Subcutaneous adipose tissue (tissue), 4 donors: ENCODE data around the gene RBSN. TPM values are rescaled to one million over a fixed set of nuclear protein-coding genes. Genes with fewer than 3 reads are reported as not detected.

Experiments
- total RNA-seq, 4 donors: library from RNA; depleted of rRNA; stranded (reverse); fragments of >200 nt; gene quantifications; one replicate each; pipeline ENCODE4 v1.1.0, GENCODE V29; 2016
- TF ChIP-seq, protein P1 (sequence below): fragments of 450-650 bp; IDR thresholded peaks from one replicate; pipeline ENCODE4 v1.5.1; 2016; ENCODE audit warnings: low read depth, mild to moderate bottlenecking, control low read depth, antibody characterized with exemption, moderate library complexity

Gene RBSN
- total RNA-seq, 4 donors from 2014 or later: 18.7 to 28.0 (median 26.2) TPM

DNA sequence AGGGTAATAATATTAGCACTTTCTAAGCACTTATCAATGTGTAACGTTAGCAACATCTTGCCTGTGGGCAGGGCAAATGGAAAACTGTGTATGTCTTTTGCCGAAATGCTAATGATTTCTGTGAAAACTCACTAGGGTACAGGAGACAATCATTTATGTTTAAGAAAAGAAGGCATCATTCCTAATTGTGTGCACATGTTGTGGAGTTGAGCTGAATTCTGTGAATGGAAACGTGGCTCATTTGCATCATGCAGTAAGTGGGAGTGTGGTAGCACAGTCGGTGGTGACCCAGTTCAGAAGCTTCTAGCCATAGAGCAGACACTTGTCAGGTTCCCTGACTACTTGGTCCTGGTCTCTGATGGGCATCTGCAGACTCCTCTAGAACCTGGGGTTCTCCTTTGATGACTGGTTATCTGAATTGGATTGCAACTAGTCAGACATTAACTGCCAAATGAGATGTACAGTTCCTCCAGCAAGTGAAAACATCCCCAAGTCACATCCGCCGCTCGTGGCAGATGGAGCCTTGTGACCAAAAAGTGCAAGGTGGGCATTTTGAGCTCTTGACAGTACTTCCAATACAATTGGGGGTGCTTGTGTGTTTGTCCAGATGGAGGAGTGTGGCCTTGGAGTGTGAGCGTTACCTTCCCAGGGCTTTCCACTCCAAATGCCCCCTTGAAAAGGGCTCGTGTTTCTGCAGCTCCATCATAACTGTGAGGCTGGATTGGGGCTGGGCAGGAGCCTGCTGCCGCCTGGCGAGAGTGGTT lies 55.4 kb downstream of the RBSN start:
- TF ChIP-seq, protein P1, sequence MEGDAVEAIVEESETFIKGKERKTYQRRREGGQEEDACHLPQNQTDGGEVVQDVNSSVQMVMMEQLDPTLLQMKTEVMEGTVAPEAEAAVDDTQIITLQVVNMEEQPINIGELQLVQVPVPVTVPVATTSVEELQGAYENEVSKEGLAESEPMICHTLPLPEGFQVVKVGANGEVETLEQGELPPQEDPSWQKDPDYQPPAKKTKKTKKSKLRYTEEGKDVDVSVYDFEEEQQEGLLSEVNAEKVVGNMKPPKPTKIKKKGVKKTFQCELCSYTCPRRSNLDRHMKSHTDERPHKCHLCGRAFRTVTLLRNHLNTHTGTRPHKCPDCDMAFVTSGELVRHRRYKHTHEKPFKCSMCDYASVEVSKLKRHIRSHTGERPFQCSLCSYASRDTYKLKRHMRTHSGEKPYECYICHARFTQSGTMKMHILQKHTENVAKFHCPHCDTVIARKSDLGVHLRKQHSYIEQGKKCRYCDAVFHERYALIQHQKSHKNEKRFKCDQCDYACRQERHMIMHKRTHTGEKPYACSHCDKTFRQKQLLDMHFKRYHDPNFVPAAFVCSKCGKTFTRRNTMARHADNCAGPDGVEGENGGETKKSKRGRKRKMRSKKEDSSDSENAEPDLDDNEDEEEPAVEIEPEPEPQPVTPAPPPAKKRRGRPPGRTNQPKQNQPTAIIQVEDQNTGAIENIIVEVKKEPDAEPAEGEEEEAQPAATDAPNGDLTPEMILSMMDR: no peak

DNA sequence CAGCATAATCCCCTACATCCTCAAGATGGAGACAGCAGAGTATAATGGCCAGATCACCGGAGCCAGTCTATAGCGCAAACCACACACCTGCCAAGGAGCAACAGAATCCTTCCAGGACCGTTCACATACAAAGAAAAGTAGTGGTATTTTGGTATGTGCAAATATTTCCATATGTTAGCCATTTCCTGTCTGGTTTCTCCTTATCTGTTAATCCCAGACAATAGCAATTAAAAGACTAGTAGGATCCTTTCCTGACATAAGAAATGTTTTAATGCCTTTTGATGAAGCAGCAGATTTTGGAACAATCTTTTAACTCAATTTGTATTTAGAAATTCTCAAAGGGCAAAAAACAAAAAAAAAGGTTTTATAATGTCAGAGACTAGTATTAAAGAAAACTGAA lies 56.0 kb downstream of the RBSN start:
- TF ChIP-seq, protein P1: no peak

DNA sequence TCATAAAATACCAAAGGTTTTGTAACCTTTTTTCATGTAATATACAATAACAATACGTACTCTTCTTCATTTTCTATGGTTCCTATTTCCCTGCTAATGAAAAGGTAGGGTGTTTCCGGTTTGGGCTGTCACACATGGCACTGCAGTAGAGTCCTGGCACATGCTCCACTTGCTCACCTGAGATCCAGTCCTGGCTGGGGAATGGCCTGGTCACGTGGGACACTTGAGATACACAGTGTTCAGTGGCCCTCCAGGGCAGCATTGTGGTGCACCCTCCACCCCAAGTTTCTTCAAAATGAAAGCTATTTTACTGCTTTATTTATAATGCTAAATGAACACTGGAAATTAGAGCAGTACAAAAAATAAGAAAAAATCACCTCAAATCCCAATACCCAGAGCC lies 57.0 kb downstream of the RBSN start:
- TF ChIP-seq, protein P1: no peak

DNA sequence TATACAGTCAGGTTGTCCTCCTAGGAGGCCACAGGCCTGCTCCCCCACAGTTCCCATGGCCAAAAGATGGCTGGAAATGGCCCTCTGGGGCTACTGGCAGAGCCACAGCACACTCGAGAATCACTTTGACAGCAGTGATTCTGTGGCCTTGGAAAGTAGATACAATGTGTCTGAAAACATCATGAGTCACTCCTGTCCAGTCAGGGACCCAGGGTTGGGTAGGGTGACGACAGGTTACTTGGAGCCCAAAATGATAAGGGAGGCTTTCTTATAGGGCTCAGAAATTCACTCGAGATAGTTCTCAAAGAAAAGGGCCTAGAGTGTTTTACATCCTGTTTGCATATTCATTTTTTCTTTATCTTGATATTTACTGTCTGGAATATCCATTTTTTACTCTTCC lies 58.1 kb downstream of the RBSN start:
- TF ChIP-seq, protein P1: no peak

DNA sequence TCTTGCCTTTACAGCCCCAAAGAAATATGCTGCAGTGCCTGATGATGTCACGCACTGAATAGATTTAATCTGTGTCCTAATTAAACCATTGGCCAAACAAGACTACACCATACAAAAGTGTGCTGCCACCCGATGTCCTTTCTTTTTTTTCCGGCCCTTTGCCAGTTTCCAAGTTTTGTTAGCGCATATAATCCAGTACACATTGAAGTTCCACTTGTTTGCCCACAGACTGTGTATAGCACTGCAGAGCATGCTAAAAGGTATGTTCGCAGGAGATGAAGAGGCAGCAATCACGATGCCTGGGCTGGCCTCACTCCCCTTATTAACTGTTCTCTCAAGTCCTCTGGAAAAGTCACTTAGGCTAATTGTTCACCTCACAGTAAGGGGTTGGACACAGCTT lies 60.6 kb downstream of the RBSN start:
- TF ChIP-seq, protein P1: no peak

DNA sequence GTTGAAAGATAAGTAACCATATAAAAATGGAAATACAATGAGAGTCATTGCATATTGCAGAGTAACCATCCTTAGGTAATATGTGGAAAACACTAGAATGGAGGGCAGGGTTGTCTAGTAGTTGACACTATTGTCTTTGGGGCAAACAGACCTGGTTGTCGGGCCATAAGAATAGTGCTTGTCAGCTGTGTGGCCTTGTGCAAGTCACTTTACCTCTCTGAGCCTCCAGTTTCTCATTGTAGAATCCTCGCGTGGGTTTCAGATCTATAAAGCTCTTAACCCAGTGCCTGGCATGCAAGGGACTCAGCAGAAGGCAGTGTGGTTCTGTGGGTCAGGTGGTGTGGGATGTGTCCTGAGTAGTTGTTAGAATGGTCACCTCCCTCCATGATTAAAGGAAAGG lies 65.8 kb downstream of the RBSN start:
- TF ChIP-seq, protein P1: no peak

DNA sequence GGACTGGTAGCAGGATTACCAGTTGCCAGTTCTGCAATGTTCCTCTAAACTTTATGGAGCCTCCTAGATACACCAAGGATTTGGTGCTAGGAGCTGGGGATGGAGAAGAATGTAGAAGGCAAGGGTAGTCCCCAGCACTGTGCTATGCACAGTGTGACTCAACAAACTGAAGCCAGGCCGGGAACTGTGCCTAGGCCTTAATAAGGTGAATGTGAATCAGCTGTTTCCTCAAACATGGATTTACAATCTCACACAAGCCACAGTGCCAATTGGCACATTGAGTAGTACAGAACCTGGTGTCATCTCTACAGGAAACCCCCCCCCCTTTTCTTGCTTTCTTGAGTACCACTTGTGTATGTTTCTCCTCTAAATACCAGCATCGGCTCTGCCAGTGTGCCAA lies 66.3 kb downstream of the RBSN start:
- TF ChIP-seq, protein P1: no peak
